SU-DHL-6 (cell line): Measurements from ENCODE around the gene TOLLIP.

Experiments
- H2AFZ ChIP-seq: fragments of 200-600 bp; sonication (generic); 2 replicates; pipeline ENCODE4 v1.6.1; 2014; ENCODE audit warnings: low read depth, mild to moderate bottlenecking, moderate library complexity, mixed read lengths, antibody characterized with exemption, low read length; ENCODE audit not compliant: severe bottlenecking
- H3F3A ChIP-seq: fragments of 200-600 bp; shearing (Covaris generic); 2 replicates; pipeline ENCODE4 v1.6.0; 2016; ENCODE audit warnings: antibody characterized with exemption, mild to moderate bottlenecking; ENCODE audit not compliant: insufficient read depth
- H3K27ac ChIP-seq: fragments of 200-600 bp; sonication (generic); 2 replicates; pipeline ENCODE4 v1.5.1; 2016; ENCODE audit warnings: low read depth, mild to moderate bottlenecking, low read length, moderate library complexity, mixed read lengths
- H3K27me3 ChIP-seq: fragments of 200-600 bp; sonication (generic), shearing (Covaris generic); 2 replicates; pipeline ENCODE4 v1.6.0; 2014; ENCODE audit warnings: mild to moderate bottlenecking, low read length
- H3K36me3 ChIP-seq: fragments of 200-600 bp; sonication (generic); 2 replicates; pipeline ENCODE4 v1.6.1; 2014; ENCODE audit warnings: mild to moderate bottlenecking, low read length, mixed read lengths
- H3K4me2 ChIP-seq: fragments of 300-600, 200-600 bp; shearing (Covaris generic), sonication (generic); 2 replicates; pipeline ENCODE4 v1.6.0; 2014; ENCODE audit warnings: low read length, low read depth, mild to moderate bottlenecking; ENCODE audit not compliant: poor library complexity, severe bottlenecking
- H3K4me3 ChIP-seq: fragments of 200-600 bp; sonication (generic); 2 replicates; pipeline ENCODE4 v1.5.1; 2014; ENCODE audit warnings: antibody characterized with exemption, low read length, mild to moderate bottlenecking, mixed read lengths; ENCODE audit not compliant: insufficient read depth, poor library complexity, severe bottlenecking
- H3K79me2 ChIP-seq: fragments of 200-600 bp; sonication (generic); 2 replicates; pipeline ENCODE4 v1.6.1; 2014; ENCODE audit warnings: mild to moderate bottlenecking, low read length, moderate library complexity; ENCODE audit not compliant: insufficient read depth
- H3K9ac ChIP-seq: fragments of 200-600 bp; sonication (generic); 2 replicates; pipeline ENCODE4 v1.7.0; 2014; ENCODE audit warnings: mild to moderate bottlenecking, low read length
- H3K9me2 ChIP-seq: fragments of 200-600 bp; sonication (generic); replicated peaks from 2 replicates; pipeline ENCODE4 v1.6.1; 2014; ENCODE audit warnings: low read length; ENCODE audit not compliant: insufficient read depth
- H3K9me3 ChIP-seq: fragments of 200-600 bp; sonication (generic); 2 replicates; pipeline ENCODE4 v1.6.1; 2014; ENCODE audit warnings: low read length, mixed read lengths; ENCODE audit not compliant: insufficient read depth
- H4K20me1 ChIP-seq: fragments of 200-600 bp; sonication (generic); 2 replicates; pipeline ENCODE4 v1.6.1; 2014; ENCODE audit warnings: low read depth, mild to moderate bottlenecking, antibody characterized with exemption, low read length, moderate library complexity, mixed read lengths
- CTCF ChIP-seq: fragments of 200-600 bp; sonication (generic); IDR thresholded peaks from one replicate; pipeline ENCODE4 v1.5.1; 2017; ENCODE audit warnings: antibody characterized with exemption, mild to moderate bottlenecking, low read length, moderate library complexity; ENCODE audit not compliant: insufficient read depth, poor library complexity, severe bottlenecking
- EZH2phosphoT487 ChIP-seq: fragments of 200-600 bp; sonication (generic), shearing (Covaris generic); conservative IDR thresholded peaks from 2 replicates; pipeline ENCODE4 v1.6.1; 2018; ENCODE audit warnings: mild to moderate bottlenecking, antibody characterized with exemption, low read length, moderate library complexity, mixed read lengths

TOLLIP gene

GRCh38 chr11:1237851-1238250 lies 71.6 kb downstream of the TOLLIP start:
- Histone ChIP-seq H3K27ac (no peak overlapping the region), H3K27me3 (no peaks in the 10 kb centered on the region), H3F3A (no peaks in the 10 kb centered on the region), H3K4me3 (no peak overlapping the region), H3K9ac (no peak overlapping the region), H3K36me3 (no peaks in the 10 kb centered on the region), H3K4me2 (no peak overlapping the region), H3K9me2 (no peaks in the 10 kb centered on the region), H3K9me3 (no peaks in the 10 kb centered on the region), H3K79me2 (no peaks in the 10 kb centered on the region), H4K20me1 (no peaks in the 10 kb centered on the region), H2AFZ (no peak overlapping the region)
- TF ChIP-seq EZH2phosphoT487 (no peak), CTCF (no peak)

- no peaks in the 10 kb centered on the region for H4K20me1 ChIP-seq
- no peaks in the 10 kb centered on the region for H3K9me2 ChIP-seq
- no peak overlapping the region for H3K4me3 ChIP-seq
- H2AFZ ChIP-seq: no peak overlapping the region
- no peaks in the 10 kb centered on the region for H3K9me3 ChIP-seq
- TF ChIP-seq EZH2phosphoT487: no peak
- no peak for TF ChIP-seq CTCF
- H3K36me3 ChIP-seq: no peaks in the 10 kb centered on the region
- no peaks in the 10 kb centered on the region for H3K79me2 ChIP-seq
- H3F3A ChIP-seq: no peaks in the 10 kb centered on the region
- H3K27me3 ChIP-seq: no peaks in the 10 kb centered on the region
- H3K4me2 ChIP-seq: no peak overlapping the region
- no peak overlapping the region for H3K9ac ChIP-seq
- no peak overlapping the region for H3K27ac ChIP-seq
Observed at GRCh38 chr11:1237128-1237580, 72.3 kb downstream of the TOLLIP start.

- Histone ChIP-seq H3K9me2 (no peaks in the 10 kb centered on the region), H3K36me3 (no peaks in the 10 kb centered on the region), H3K79me2 (no peaks in the 10 kb centered on the region), H3K4me3 (no peak overlapping the region), H3K9me3 (no peaks in the 10 kb centered on the region), H4K20me1 (no peaks in the 10 kb centered on the region), H3F3A (no peaks in the 10 kb centered on the region), H3K27me3 (no peaks in the 10 kb centered on the region), H3K9ac (no peak overlapping the region), H2AFZ (no peak overlapping the region), H3K27ac (no peak overlapping the region), H3K4me2 (no peak overlapping the region)
- no peak for TF ChIP-seq CTCF
- no peak for TF ChIP-seq EZH2phosphoT487
Observed at GRCh38 chr11:1236316-1237127, 72.9 kb downstream of the TOLLIP start.
